GM12891 (cell line): Measurements from ENCODE around the gene SAAL1.

Experiments
- POLR2A ChIP-seq: IDR thresholded peaks from 2 replicates; pipeline ENCODE4 v1.6.1; 2011; ENCODE audit warnings: low read depth, low read length, control low read depth
- POLR2AphosphoS5 ChIP-seq: IDR thresholded peaks from 2 replicates; pipeline ENCODE4 v1.6.1; 2011; ENCODE audit warnings: low read depth, low read length, control low read depth
- POU2F2 ChIP-seq: IDR thresholded peaks from 2 replicates; pipeline ENCODE4 v1.6.1; 2011; ENCODE audit warnings: low read depth, mild to moderate bottlenecking, control low read depth, low read length, moderate library complexity
- SPI1 ChIP-seq: IDR thresholded peaks from 2 replicates; pipeline ENCODE4 v1.6.1; 2011; ENCODE audit warnings: low read depth, low read length, control low read depth
- TAF1 ChIP-seq: IDR thresholded peaks from 2 replicates; pipeline ENCODE4 v1.6.1; 2011; ENCODE audit warnings: low read depth, low read length, control low read depth

DNA sequence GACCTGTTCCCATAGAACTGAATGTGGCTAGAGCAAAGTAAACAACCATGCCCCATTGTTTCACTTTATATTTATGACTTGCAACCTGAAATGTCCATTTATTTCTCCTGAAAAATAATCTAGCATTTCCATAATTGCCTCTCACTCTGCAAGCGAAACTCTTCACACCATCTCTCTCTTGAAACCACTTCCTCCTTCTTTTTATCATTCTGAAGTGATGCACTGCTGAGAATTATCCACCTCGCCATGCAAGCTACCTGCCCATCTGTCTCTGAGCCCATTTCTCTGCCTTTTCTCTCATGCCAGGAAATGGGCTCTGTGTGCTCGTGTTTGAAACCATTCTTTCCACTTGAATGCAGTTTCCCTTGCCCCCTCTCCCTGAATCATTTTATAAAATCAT, 40.0 kb upstream of the SAAL1 start:
- no peak for TF ChIP-seq POLR2A
- TF ChIP-seq POU2F2 = no peak
- TF ChIP-seq POLR2AphosphoS5 = no peak
- peak; percentile 52; the same call in 1 of the 2 replicates for TF ChIP-seq SPI1
- no peak for TF ChIP-seq TAF1
